Measurements from ENCODE around the gene TACR1. TPM values are rescaled to one million over a fixed set of nuclear protein-coding genes. Genes with fewer than 3 reads are reported as not detected.

The TACR1 gene
- total RNA-seq, 1 donor from 2014 or later: 8.2 TPM

GRCh38 chr2:75047992-75048625 lies 151.2 kb downstream of the TACR1 start:
- peak; percentile 84 for DNase-seq (ENCODE audit: low spot score)

GRCh38 chr2:75047189-75047991 lies 151.9 kb downstream of the TACR1 start:
- no peak for DNase-seq (ENCODE audit: low spot score)

- no peak for DNase-seq (ENCODE audit: low spot score)
Observed at GRCh38 chr2:75045526-75046050, 153.7 kb downstream of the TACR1 start.

- DNase-seq (ENCODE audit: low spot score): no peak
Observed at GRCh38 chr2:75044291-75044690, 155.0 kb downstream of the TACR1 start.

- no peak for DNase-seq (ENCODE audit: low spot score)
Observed at GRCh38 chr2:75042823-75043222, 156.5 kb downstream of the TACR1 start.

GRCh38 chr2:75041731-75042600 lies 157.4 kb downstream of the TACR1 start:
- DNase-seq (ENCODE audit: low spot score): no peak

GRCh38 chr2:75041226-75041625 lies 158.1 kb downstream of the TACR1 start:
- DNase-seq (ENCODE audit: low spot score): peak; percentile 58

GRCh38 chr2:75035444-75036353 lies 163.6 kb downstream of the TACR1 start:
- peak; percentile 53 for DNase-seq (ENCODE audit: low spot score)

GRCh38 chr2:75033516-75033915 lies 165.8 kb downstream of the TACR1 start:
- no peak for DNase-seq (ENCODE audit: low spot score)

GRCh38 chr2:75031906-75032803 lies 167.2 kb downstream of the TACR1 start:
- DNase-seq (ENCODE audit: low spot score): no peak

GRCh38 chr2:75031171-75031570 lies 168.1 kb downstream of the TACR1 start:
- DNase-seq (ENCODE audit: low spot score): no peak

- no peak for DNase-seq (ENCODE audit: low spot score)
Observed at GRCh38 chr2:75030218-75031009, 168.9 kb downstream of the TACR1 start.

- DNase-seq (ENCODE audit: low spot score): no peak
Observed at GRCh38 chr2:75027886-75028285, 171.4 kb downstream of the TACR1 start.

- no peak for DNase-seq (ENCODE audit: low spot score)
Observed at GRCh38 chr2:75025633-75026380, 173.5 kb downstream of the TACR1 start.

- DNase-seq (ENCODE audit: low spot score): no peak
Observed at GRCh38 chr2:75025216-75025615, 174.1 kb downstream of the TACR1 start.

- DNase-seq (ENCODE audit: low spot score): no peak
Observed at GRCh38 chr2:75023666-75024455, 175.5 kb downstream of the TACR1 start.

- DNase-seq (ENCODE audit: low spot score): no peak
Observed at GRCh38 chr2:75022516-75022915, 176.8 kb downstream of the TACR1 start.
